K562 (cell line): Measurements from ENCODE around the gene ITPRIP. TPM values are rescaled to one million over a fixed set of nuclear protein-coding genes. Genes with fewer than 3 reads are reported as not detected.

Experiments
- ETV6 ChIP-seq, 3 experiments: fragments of 150-350 bp in 1 of 3; sonication (generic) in 1 of 3; formaldehyde crosslinking in 1 of 3; IDR thresholded peaks; 2 replicates each; pipeline versions ENCODE4 v1.6.1 to v1.8.0; 2014 to 2022; ENCODE audit warnings: borderline replicate concordance in 2 of 3, low read depth in 2 of 3, antibody characterized with exemption in 1 of 3, low read length in 1 of 3, mild to moderate bottlenecking in 1 of 3, missing genetic modification reagents in 1 of 3
- FOXA1 ChIP-seq: fragments of 450-650 bp; IDR thresholded peaks from 2 replicates; pipeline ENCODE4 v1.6.1; 2016; ENCODE audit warnings: mild to moderate bottlenecking, borderline replicate concordance
- HDAC3 ChIP-seq: fragments of 450-650 bp; IDR thresholded peaks from 2 replicates; pipeline ENCODE4 v1.6.1; 2018; ENCODE audit warnings: borderline replicate concordance, mild to moderate bottlenecking, moderate library complexity; ENCODE audit not compliant: partially characterized antibody
- JUND ChIP-seq, 2 experiments: IDR thresholded peaks; 2 replicates in 1 of 2; 3 replicates in 1 of 2; pipeline ENCODE4 v1.6.1; 2011; ENCODE audit warnings: borderline replicate concordance in 2 of 2, low read depth in 2 of 2, low read length in 2 of 2, improper control_type of control experiment in 1 of 2, missing biosample characterization in 1 of 2, missing genetic modification characterization in 1 of 2, missing genetic modification reagents in 1 of 2
- KLF10 ChIP-seq: fragments of 250-450 bp; sonication (Bioruptor Pico); IDR thresholded peaks from 2 replicates; pipeline ENCODE4 v1.6.1; 2021; ENCODE audit warnings: matching md5 sums
- MCM3 ChIP-seq: fragments of 450-650 bp; IDR thresholded peaks from 2 replicates; pipeline ENCODE4 v1.6.1; 2016
- MEF2A ChIP-seq: IDR thresholded peaks from 2 replicates; pipeline ENCODE4 v1.6.1; 2011; ENCODE audit warnings: low read depth, mild to moderate bottlenecking, low read length, moderate library complexity; ENCODE audit not compliant: control insufficient read depth
- MEF2D ChIP-seq: conservative IDR thresholded peaks from 2 replicates; pipeline ENCODE4 v1.6.1; 2016; ENCODE audit warnings: low read depth, missing genetic modification characterization, missing compliant biosample characterization
- MLLT1 ChIP-seq, 2 experiments: fragments of 450-650 bp; IDR thresholded peaks; 2 replicates each; pipeline ENCODE4 v1.6.1; 2016
- MYNN ChIP-seq, 2 experiments: sonication (generic); formaldehyde crosslinking in 1 of 2; IDR thresholded peaks; 2 replicates each; pipeline versions ENCODE4 v1.5.0 to v1.6.1; 2016 to 2020; ENCODE audit warnings: antibody characterized with exemption in 1 of 2, missing genetic modification reagents in 1 of 2
- NCOR1 ChIP-seq: fragments of 450-650 bp; IDR thresholded peaks from 2 replicates; pipeline ENCODE4 v1.6.1; 2016; ENCODE audit warnings: mild to moderate bottlenecking, moderate library complexity
- NFIC ChIP-seq: fragments of 450-650 bp; IDR thresholded peaks from 2 replicates; pipeline ENCODE4 v1.6.1; 2017; ENCODE audit warnings: mild to moderate bottlenecking, inconsistent platforms
- NKRF ChIP-seq: fragments of 450-650 bp; IDR thresholded peaks from 2 replicates; pipeline ENCODE4 v1.6.1; 2016; ENCODE audit warnings: borderline replicate concordance
- POLR2G ChIP-seq: fragments of 200-400 bp; formaldehyde crosslinking; IDR thresholded peaks from 2 replicates; pipeline ENCODE4 v1.6.1; 2017; ENCODE audit warnings: low read depth, mild to moderate bottlenecking, antibody characterized with exemption, low read length, moderate library complexity
- PRDM10 ChIP-seq: fragments of 450-650 bp; IDR thresholded peaks from 2 replicates; pipeline ENCODE4 v1.6.1; 2018; ENCODE audit not compliant: partially characterized antibody
- RBM17 ChIP-seq: fragments of 200-400 bp; formaldehyde crosslinking; IDR thresholded peaks from 2 replicates; pipeline ENCODE4 v1.6.1; 2017; ENCODE audit warnings: low read depth, mild to moderate bottlenecking, low read length, borderline replicate concordance
- TCF3 ChIP-seq: sonication (generic); formaldehyde crosslinking; IDR thresholded peaks from 2 replicates; pipeline ENCODE4 v1.4.0; 2020; ENCODE audit warnings: mild to moderate bottlenecking, missing genetic modification reagents
- TCF7L2 ChIP-seq: fragments of 150-350 bp; IDR thresholded peaks from 2 replicates; pipeline ENCODE4 v1.6.1; 2016; ENCODE audit warnings: low read depth, mild to moderate bottlenecking, low read length, moderate library complexity
- ZFP1 ChIP-seq: fragments of 450-650 bp; formaldehyde crosslinking; IDR thresholded peaks from 2 replicates; pipeline ENCODE4 v1.4.0; 2020; ENCODE audit warnings: mild to moderate bottlenecking, mixed read lengths
- polyA plus RNA-seq, 8 experiments: library from polyadenylated mRNA; depleted of rRNA in 4 of 8; stranded (reverse) in 5 of 8; unstranded in 3 of 8; fragments of >200 nt; fragmentation: Nextera tagmentation in 2 of 8; fragmentation: Illumina TruSeq in 1 of 8; extraction: Ambion mirVana in 2 of 8; extraction: Trizol in 1 of 8; gene quantifications; 2 replicates each; pipeline versions ENCODE4 v1.2.1 to v1.2.3, GENCODE V29; 2011 to 2014; ENCODE audit warnings: inconsistent platforms in 1 of 8, missing spikeins in 1 of 8
- total RNA-seq, 7 experiments: library from RNA; depleted of rRNA in 6 of 7; stranded (reverse); fragments of >200 nt in 6 of 7; fragmentation: Illumina TruSeq in 2 of 7; extraction: Trizol in 2 of 7; gene quantifications; 2 replicates each; pipeline versions ENCODE4 v1.2.1 to v1.2.3, GENCODE V29; 2011 to 2021; ENCODE audit warnings: low replicate concordance in 1 of 7

The ITPRIP gene
- total and polyA plus RNA-seq, 9 of the 15 experiments (the other 6 are each of a cell fraction or from before 2014, with no cell fraction given) = 4.4 to 28.5 (median 10.9) TPM

GRCh38 chr10:104339469-104340110, 1.3 kb upstream of the ITPRIP start (continued):
- peak; percentile 95 for TF ChIP-seq MEF2A
- TF ChIP-seq MEF2D (tag) = peak; percentile 94
- TF ChIP-seq NFIC = peak; percentile 44; the same call in 1 of the 2 replicates
- TF ChIP-seq TCF7L2 = no peak
- TF ChIP-seq NKRF = no peak
- 0 out of 2 replicates have a peak, but pooled peaks have one; percentile 19 for TF ChIP-seq TCF3 (CRISPR knock-in tag)
- 0 out of 4 replicates have a peak, but pooled peaks of 1 of the 2 experiments have one; percentile 31 for TF ChIP-seq ETV6 (IDR thresholded peaks at IDR 0.05; ENCODE audit: borderline replicate concordance in 1 of 2, low read depth in 2 of 2, low read length in 1 of 2)
- no peak for TF ChIP-seq ETV6 (CRISPR knock-in tag; IDR thresholded peaks at IDR 0.05; ENCODE audit: borderline replicate concordance)
- TF ChIP-seq PRDM10 = peak; percentile 41
- peak; percentile 19; the same call in 1 of the 2 replicates for TF ChIP-seq JUND (IDR thresholded peaks at IDR 0.05; ENCODE audit: borderline replicate concordance, low read depth, low read length)
- no peak; the same call in 2 of the 3 replicates for TF ChIP-seq JUND (tag; IDR thresholded peaks at IDR 0.05; ENCODE audit: borderline replicate concordance, low read depth, low read length)
- TF ChIP-seq FOXA1 = no peak
- TF ChIP-seq ZFP1 (CRISPR knock-in tag) = no peak
- TF ChIP-seq HDAC3 = peak; percentile 9
- peak; percentile 48 for TF ChIP-seq NCOR1
- TF ChIP-seq MLLT1 (IDR thresholded peaks at IDR 0.05) = peak; percentile 36 to 42; a peak in 2 of 4 replicates
- no peak for TF ChIP-seq MCM3
- TF ChIP-seq POLR2G = 0 out of 2 replicates have a peak, but pooled peaks have one; percentile 6
- no peak for TF ChIP-seq KLF10 (CRISPR knock-in tag)
- no peak for TF ChIP-seq RBM17
- TF ChIP-seq MYNN (IDR thresholded peaks at IDR 0.05) = 0 out of 2 replicates have a peak, but pooled peaks have one; percentile 22
- no peak for TF ChIP-seq MYNN (CRISPR knock-in tag; IDR thresholded peaks at IDR 0.05)
